GM06990 (cell line): Measurements from ENCODE around the gene ACP1.

Experiments
- DNase-seq: peaks from one replicate; pipeline ENCODE4 v3.0.0-alpha.2; 2011; ENCODE audit not compliant: insufficient read length; ENCODE audit errors: extremely low read depth
- H3K27me3 ChIP-seq: replicated peaks from 2 replicates; pipeline ENCODE4 v1.6.0; 2011; ENCODE audit warnings: low read length; ENCODE audit not compliant: control insufficient read depth, insufficient read depth
- H3K36me3 ChIP-seq: 2 replicates; pipeline ENCODE4 v1.5.1; 2011; ENCODE audit warnings: low read length; ENCODE audit not compliant: control insufficient read depth, insufficient read depth
- H3K4me3 ChIP-seq: replicated peaks from 2 replicates; pipeline ENCODE4 v1.5.1; 2011; ENCODE audit warnings: low read depth, mild to moderate bottlenecking, control low read depth, low read length
- CTCF ChIP-seq: IDR thresholded peaks from 2 replicates; pipeline ENCODE4 v1.5.1; 2011; ENCODE audit warnings: low read length, control low read depth, mild to moderate bottlenecking, inconsistent platforms; ENCODE audit not compliant: insufficient read depth, poor library complexity, severe bottlenecking

The ACP1 gene

GRCh38 chr2:228518-229278, 36.0 kb upstream of the ACP1 start:
- Histone ChIP-seq H3K36me3 (no peaks in the 10 kb centered on the region; the same call in 1 of the 2 replicates), H3K4me3 (no peak overlapping the region), H3K27me3 (no peaks in the 10 kb centered on the region)
- TF ChIP-seq CTCF, result no peak
- no peak for DNase-seq

GRCh38 chr2:231521-232185, 33.1 kb upstream of the ACP1 start:
- TF ChIP-seq CTCF, result no peak
- no peak for DNase-seq
- no peak overlapping the region for H3K4me3 ChIP-seq
- no peaks in the 10 kb centered on the region for H3K27me3 ChIP-seq
- H3K36me3 ChIP-seq, result no peaks in the 10 kb centered on the region

GRCh38 chr2:233030-233429, 31.7 kb upstream of the ACP1 start:
- H3K4me3 ChIP-seq, result no peak overlapping the region
- no peaks in the 10 kb centered on the region for H3K36me3 ChIP-seq
- no peaks in the 10 kb centered on the region for H3K27me3 ChIP-seq
- TF ChIP-seq CTCF, result no peak
- no peak for DNase-seq

GRCh38 chr2:234421-234820, 30.3 kb upstream of the ACP1 start:
- Histone ChIP-seq H3K27me3 (no peaks in the 10 kb centered on the region), H3K36me3 (no peaks in the 10 kb centered on the region), H3K4me3 (no peak overlapping the region)
- DNase-seq, result no peak
- no peak for TF ChIP-seq CTCF

- Histone ChIP-seq H3K27me3 (no peaks in the 10 kb centered on the region), H3K4me3 (no peak overlapping the region), H3K36me3 (no peaks in the 10 kb centered on the region; the same call in 1 of the 2 replicates)
- TF ChIP-seq CTCF, result no peak
- DNase-seq, result no peak
These were observed 27.7 kb upstream of the ACP1 start for GRCh38 chr2:236993-237539.
